Activated CD4-positive, alpha-beta T cell treated with anti-CD3 and anti-CD28 coated beads for 24 hours (primary cell): Measurements from ENCODE around the gene DCTN2.
"Not testable (repeated sequence)": the region's sequence is repeated elsewhere in the genome, so short reads cannot be mapped to it uniquely, and the experiment has no call there.

Experiments used
- DNase-seq, 2 donors: peaks; one replicate each; pipeline ENCODE4 v3.0.0-alpha.2; 2020; ENCODE audit warnings: low read depth in 2 of 2

The DCTN2 gene

DNA sequence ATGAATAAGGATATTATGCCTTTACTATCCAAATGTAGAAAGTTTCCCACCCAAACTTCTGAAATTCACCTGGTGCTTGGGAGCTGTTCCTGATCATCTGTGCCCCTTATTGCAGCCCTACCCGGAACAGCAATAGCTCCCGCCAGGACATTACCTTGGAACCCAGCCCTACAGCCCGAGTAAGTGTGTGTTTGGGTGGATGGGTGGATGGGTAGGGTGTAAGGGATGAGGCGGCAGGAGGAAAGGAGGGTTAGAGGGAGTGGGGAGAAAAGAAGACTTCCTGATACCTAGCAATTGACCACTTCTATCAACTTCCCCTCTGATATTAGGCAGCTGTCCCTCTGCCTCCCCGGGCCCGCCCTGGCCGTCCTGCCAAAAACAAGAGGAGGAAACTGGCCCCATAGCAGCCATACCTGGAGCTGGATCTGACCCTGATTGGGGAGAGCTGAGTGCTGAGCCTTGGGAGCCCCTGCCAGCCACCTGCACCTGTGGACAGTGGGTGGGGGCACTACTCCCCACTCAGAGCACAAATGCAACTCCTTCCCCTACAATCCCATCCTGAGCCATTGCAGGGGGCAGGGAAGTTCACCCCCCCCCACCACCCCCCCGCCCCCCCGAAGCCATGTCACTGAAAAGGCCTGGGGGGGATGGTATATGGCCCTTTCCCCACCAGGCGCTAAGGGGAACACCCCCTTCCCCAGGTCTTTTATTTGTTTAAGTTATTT, 18.0 kb downstream of the DCTN2 start:
- no peak for DNase-seq

DNA sequence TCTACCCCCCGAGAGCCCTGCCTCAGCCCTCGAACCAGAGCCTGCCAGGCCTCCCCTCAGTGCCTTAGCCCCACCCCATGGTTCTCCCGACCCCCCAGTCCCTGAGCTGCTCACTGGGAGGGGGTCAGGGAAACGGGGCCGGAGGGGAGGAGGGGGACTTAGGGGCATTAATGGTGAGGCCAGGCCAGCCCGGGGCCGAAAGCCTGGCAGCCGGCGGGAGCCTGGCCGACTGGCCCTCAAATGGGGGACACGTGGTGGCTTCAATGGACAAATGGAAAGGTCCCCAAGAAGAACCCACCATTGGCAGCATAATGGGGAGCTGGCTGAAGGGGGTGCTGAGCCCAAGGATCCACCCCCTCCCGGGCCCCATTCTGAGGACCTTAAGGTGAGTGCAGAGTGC, 18.8 kb downstream of the DCTN2 start:
- no peak for DNase-seq

DNA sequence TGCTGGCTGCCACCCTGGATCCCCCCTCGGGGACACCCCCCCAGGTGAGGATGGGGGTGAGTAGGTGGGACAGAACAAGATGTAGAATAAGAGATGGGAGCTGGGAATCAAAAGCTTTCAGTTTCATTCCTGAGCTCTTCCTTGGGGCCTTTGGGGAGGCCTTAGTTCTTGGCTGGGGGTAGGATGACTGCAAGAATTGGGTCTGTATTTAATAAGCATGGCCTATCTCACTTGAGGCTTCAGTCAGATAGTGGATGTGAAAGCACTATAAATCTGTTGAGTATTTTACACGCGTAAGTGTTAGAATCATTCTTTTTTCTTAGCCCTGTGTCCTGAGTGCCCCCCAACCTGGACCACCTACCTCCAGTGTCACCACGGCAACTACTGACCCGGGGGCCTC, 19.8 kb downstream of the DCTN2 start:
- no peak for DNase-seq

DNA sequence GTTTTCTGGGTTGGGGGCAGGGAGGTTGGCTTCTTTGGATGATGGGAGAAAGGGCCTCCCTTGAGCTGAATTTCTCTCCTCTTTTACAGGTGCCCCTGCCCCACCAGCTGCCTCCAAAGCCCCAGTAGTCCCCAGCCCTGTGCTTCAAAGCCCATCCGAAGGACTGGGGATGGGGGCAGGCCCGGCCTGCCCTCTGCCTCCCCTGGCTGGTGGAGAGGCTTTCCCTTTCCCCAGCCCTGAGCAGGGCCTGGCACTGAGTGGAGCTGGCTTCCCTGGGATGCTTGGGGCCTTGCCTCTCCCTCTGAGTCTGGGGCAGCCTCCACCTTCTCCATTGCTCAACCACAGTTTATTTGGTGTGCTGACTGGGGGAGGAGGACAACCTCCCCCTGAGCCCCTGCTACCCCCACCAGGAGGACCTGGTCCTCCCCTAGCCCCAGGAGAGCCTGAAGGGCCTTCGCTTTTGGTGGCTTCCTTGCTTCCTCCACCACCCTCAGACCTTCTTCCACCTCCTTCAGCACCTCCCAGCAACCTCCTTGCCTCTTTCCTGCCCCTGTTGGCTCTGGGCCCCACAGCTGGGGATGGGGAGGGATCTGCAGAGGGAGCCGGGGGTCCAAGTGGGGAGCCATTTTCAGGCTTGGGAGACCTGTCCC, 20.4 kb downstream of the DCTN2 start:
- no peak for DNase-seq

DNA sequence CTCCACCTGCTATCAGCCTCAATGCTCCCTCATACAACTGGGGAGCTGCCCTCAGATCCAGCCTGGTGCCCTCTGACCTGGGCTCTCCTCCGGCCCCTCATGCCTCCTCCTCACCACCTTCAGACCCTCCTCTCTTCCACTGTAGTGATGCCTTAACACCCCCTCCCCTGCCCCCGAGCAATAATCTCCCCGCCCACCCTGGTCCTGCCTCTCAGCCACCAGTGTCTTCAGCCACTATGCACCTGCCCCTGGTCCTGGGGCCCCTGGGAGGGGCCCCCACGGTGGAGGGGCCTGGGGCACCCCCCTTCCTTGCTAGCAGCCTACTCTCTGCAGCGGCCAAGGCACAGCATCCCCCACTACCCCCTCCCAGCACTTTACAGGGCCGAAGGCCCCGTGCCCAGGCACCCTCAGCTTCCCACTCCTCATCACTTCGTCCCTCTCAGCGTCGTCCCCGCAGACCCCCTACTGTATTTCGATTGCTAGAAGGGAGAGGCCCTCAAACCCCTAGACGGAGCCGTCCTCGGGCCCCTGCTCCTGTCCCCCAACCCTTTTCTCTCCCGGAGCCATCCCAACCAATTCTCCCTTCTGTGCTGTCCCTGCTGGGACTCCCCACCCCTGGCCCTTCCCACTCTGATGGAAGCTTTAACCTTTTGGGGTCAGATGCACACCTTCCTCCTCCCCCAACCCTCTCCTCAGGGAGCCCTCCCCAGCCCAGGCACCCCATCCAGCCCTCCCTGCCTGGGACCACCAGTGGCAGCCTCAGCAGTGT, 21.2 kb downstream of the DCTN2 start:
- no peak for DNase-seq

DNA sequence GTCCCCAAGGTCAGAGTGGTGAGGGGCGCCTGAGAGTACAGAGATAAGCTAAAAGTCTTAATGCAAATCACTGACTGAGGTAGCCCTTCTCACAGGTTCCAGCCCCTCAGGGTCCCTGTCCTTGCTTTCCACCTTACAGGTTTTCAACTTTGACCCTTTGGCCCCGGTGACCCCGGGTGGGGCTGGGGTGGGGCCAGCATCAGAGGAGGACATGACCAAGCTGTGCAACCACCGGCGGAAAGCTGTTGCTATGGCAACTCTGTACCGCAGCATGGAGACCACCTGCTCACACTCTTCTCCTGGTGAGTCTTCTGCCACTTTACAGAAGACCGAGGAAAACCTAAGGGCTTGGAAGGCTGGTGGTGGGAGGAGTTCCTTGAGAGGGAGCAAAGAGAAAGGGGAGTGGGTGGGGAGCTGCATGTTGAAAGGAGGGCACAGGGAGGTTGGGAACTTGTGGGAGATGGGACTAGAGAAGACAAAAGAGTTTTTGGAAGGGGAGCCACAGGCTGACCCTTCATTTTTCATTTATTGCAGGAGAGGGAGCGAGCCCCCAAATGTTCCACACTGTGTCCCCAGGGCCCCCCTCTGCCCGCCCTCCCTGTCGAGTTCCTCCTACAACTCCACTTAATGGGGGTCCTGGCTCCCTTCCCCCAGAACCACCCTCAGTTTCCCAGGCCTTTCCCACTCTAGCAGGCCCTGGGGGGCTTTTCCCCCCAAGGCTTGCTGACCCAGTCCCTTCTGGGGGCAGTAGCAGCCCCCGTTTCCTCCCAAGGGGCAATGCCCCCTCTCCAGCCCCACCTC, 22.0 kb downstream of the DCTN2 start:
- no peak for DNase-seq

DNA sequence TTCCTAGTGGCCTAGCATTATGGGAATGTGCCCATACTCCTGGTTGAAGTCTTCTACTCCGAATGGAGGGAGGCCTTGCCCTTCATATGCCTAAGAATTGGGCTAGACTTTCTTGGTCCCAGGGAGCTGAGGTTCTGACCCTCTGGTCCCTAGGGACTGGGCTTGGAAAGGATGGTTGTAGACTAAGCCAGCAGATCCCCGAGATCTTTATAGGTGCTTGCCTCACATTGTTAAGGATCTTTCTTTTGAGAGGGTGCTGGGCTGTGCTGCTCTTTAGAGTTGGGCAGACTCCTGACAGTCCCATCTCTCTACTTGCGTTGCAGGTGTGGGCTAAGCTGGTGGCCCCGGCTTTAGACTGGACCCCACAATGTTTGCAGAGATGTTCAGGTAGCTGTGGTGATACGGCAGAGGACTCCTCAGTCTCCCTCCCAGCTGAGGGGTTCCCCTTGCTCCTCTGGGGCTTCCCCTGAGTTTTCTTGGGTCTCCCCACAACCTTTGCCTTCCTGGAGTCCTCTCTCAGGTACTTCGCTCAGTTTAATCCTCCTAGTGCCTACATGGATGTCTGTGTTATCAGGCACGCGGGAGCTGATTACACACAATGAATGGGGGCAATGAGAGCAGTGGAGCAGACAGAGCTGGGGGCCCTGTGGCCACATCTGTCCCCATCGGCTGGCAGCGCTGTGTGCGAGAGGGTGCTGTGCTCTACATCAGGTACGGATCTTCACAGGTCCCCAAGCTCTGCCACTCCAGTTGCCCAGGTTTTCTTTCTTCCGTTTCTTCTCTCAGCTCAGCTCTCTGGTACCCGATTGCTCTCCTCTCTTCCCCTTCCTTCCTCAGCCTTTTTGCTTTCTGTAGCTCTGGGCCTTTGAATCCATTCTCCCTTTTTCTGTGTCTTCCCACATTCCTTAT, 23.0 kb downstream of the DCTN2 start:
- peak in 1 of 2 donors; percentile 11 for DNase-seq

DNA sequence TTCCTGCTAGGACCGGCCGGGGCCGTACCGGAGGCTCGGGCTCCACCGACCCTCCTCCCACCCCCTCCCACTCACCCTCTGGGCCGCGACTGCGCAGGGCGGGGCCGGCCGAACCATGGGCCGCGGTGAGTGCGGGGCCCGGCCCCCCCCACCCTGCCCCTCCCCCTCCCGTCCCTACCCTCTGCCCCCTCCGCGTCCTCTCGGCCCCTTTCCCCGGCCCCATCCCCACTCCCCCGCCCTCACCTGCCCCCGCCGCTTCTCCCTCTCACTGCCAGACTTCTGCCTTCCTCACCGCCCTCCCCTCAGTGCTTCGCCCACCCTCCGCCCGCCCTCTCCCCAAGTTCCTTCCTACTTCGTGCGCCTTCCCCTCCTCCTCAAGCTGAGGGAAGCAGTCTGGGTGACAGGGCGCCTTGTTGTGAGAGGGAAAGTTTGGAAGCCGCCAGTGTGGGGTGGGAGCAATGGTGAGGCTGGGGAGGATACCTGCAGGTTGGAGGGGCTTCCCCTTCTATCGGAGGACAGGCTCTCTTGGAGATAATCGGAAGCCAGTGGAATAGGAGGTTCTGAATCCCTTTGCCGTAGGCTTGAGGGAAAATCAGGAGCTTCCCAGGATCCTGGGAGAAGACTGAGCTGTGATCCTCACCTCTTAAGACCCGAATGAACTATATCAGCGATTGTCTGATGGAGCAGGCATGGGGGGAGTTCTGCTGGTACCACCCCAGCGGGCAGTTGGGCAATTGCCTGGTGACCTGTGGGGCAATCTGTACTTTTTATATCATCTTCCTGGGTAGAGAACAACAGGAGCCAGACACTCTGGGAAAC, 23.9 kb downstream of the DCTN2 start:
- DNase-seq: peak in 1 of 2 donors; percentile 27

DNA sequence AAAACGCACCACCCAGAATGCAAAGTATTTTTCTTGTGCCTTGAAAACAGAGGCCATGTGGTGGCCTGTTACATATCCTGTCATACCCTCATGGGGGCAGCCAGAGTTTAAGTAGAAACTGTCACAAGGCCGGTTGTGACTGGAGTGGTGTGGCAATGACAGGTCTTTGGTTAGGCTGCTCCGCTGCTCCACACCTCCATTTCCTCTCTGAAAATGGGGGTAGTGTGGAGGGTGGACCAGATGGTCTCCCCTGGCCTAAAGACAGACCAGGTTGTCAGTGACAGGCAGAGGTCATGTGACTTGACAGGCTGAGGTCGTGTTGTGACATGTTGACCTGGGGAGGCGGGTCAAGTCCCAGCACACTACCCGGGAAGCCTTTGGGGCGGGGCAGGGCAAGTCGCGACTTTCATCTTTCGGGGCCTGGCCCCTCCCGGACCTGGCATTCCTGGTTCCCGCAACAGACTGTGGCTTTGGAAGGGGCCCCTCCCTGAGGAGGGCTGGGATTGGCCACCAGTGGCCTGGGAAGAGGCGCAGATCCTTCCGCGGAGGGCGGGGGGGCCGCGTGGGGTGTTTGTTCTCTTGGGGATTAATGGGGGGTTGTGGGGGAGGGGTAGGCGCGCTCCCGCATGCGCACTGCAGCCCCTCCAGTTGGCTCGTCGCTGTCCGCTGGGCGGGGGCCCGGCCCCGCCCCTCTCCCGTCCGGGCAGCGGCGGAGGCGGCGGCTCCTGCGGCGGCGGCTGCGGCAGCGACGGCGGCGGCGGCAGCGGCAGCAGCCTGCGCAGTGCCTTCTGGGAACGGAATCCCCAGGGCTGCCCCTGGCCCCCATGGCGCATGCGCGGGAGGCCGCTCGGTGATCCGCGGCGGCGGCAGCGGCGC, 24.7 kb downstream of the DCTN2 start, which contains the start of gene MBD6:
TSS of gene MBD6 (plus strand) at position 814 of the 876 bp plus-strand sequence. CDS start 1,480 bp downstream, outside the sequence.
- peak; percentile 84 to 86 for DNase-seq

DNA sequence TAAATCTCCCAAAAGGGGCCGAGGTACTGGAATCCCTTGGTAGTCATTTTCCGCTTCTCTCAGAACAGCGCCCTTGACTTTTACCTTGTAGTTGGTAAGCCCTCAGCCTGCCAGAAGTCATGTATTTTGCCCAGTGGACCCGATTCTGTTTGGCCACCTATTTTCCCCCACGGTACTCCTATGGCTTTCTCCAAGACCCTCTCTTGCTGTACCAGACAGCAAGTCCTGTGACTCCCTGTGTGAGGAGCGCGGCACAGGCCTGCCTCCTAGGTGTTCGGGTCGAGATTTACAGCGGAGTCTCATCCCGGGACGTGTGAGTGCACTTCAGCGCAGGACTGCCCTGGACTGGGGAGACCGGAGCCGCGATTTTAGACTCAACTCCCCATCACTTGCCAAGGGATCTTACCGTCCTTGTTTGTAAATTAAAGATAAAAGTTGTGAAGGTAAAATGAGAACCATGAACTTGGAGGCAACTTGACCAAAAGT, 25.4 kb downstream of the DCTN2 start:
- no peak for DNase-seq

DNA sequence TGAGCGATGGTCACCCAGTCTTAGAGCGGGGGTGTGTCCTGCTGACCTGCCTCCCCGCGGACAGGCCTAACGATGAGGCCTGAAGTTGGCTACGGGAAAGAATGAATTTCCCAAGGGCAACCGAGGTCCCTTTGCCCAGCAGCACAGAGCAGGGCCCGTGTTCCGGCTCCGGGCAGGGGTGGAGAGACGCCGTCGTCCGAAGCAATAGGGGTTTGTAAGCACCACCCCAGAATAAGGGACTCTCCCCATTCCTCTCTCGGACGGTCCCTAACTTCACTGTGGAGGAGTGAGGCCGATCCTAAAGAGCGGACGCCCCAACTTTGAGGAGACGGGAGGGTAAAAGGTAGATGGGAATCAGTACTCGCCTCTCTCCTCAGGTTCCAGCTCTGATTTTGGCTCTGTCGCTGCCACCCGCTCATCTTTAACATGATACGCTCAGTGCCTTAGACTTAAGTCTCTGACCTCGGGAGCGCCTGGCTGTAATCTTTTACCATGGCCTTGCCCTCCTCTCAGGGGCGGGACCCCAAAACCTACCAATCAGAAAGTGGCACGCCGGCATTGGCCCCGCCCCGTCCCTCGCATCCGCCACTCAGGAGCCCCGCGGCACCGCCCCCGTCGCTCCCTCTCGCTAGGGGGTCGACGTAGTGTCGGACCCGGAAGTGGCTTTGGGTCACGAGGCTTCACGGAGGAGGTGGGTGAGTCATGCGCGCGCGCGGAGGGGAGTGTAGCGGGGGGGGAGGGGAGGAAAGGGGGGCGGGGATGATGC, 26.8 kb downstream of the DCTN2 start, which contains the start of gene DDIT3:
TSS of gene DDIT3 (minus strand) at position 462 of the 766 bp plus-strand sequence. CDS start 3,108 bp downstream, outside the sequence.
- DNase-seq: peak; percentile 98 to 99

DNA sequence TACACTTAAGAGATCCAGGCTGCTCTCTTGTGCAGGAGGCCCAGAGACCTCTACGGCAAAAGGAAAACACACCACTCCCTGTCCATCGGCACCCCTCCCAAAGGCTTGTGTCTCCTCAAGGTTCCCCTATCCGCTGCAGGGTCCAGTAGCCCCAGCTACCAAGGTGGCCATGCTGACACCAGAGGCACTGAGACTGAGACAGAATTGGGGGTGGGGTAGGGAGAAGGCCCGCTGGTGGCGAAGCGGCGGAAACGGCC, 27.3 kb downstream of the DCTN2 start:
- DNase-seq: peak in 1 of 2 donors; percentile 7

DNA sequence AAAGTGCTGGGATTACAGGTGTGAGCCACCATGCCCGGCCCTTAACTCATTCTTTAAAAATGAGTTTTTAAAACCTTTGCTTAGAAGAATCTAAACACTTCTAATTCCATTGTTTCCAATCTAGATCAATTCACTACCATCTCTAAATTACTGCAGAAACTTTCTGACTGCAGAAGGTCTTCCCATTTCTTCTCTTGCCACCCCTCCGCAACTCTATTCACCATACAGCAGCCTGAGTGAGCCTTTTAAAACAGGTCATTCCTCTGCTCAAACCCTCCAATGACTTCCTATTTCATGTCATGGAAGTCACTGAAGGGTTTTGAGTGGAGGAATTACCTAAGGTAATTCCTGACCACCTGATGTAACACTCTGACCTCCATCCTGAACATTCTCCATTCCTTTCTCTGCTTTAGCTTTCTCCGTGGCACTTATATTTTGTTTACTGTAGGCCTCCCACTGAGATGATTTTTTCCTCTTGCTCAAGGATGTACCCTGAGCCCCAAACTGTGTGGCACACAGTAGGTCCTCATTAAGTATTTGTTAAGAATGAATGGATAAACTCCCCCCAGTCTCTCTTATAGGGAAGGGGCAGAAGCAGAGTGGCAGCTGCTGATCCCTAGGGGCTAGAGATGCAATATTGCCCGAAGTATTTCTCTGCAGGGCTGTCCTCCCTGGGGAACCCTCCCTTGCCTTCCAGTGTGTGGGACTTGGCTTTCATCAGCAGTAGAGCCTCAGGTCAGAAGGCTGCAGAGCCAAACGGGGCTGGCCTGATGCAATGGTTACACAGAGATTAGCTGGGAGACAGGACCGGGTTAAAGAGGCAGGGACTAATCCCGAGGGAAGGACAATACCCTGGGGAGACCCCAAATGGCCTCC, 27.8 kb downstream of the DCTN2 start:
- no peak for DNase-seq

DNA sequence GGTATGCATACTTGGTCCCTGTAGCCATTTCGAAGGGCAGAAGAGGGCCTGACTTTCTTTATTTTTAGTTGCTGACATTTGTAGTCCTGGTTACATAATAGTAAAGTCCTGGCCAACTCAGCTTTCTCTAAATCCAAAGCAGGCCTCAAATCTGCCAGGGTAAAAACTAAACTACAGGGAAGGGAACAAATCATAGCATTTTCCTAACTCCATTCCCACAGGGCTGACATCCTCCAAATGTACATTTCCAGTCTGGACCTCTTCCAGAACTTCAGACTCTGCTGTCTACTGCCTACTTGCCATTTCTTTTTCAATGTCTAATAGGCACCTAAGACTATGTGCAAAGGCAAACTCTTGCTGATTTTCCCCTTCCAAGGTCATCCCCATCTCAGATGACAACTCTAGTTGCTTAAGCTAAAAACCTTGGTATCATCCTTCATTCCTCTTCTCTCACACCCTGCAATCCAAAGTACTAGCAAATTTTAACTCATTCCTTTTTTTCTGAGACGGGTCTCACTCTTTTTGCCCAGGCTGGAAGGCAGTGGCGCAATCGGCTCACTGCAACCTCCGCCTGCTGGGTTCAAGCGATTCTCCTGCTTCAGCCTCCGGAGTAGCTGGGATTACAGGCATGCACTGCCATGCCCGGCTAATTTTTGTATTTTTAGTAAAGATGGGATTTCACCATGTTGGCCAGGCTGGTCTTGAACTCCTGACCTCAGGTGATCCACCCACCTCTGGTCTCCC, 28.6 kb downstream of the DCTN2 start:
- no peak for DNase-seq

DNA sequence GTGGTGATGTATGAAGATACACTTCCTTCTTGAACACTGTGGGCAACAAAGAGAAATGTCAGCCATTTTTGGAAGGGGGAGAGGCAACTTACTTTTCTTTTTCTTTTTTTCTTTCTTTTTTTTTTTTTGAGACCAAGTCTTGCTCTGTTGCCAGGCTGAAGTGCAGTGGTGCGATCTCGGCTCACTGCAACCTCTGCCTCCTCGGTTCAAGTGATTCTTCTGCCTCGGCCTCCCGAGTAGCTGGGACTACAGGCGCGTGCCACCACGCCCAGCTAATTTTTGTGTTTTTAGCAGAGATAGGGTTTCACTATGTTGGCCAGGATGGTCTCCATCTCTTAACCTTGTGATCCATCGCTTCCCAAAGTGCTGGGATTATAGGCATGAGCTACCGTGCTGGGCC, 29.3 kb downstream of the DCTN2 start:
- DNase-seq: not testable (repeated sequence)

DNA sequence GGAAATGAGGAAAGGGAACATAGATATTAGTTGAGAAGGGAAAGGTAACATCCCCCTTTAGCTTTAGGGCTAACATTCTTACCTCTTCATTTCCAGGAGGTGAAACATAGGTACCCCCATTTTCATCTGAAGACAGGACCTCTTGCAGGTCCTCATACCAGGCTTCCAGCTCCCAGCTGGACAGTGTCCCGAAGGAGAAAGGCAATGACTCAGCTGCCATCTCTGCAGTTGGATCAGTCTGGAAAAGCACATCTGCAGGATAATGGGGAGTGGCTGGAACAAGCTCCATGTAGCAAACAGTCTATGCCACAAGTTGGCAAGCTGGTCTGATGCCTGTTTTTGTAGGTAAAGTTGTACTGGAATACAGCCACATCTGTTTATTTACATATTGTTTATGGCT, 29.8 kb downstream of the DCTN2 start:
- no peak for DNase-seq
